Calu3 (cell line): ENCODE data around the gene CDR2. TPM values are rescaled to one million over a fixed set of nuclear protein-coding genes. Genes with fewer than 3 reads are reported as not detected.
A peak's percentile ranks its signal among the peaks of the same experiment; 100 is the strongest.

Experiments used
- Bru-seq: library from RNA; stranded (reverse); fragments of 400-500 nt; gene quantifications from one replicate; lab custom pipeline; 2021; lab: Mats Ljungman, UMichigan
- BruChase-seq, 2 experiments: library from RNA; stranded (reverse); fragments of 400-500 nt; gene quantifications; one replicate each; lab custom pipeline; 2021; lab: Mats Ljungman, UMichigan
- BruUV-seq: library from RNA; stranded (reverse); fragments of 400-500 nt; replicated peaks from 2 replicates; lab custom pipeline; 2021; lab: Mats Ljungman, UMichigan
- CTCF ChIA-PET: fragments of 300-600 bp; sonication (Branson Sonifier 250); formaldehyde crosslinking; loops from one replicate; lab custom pipeline; 2022; ENCODE audit warnings: antibody characterized with exemption; lab: Charles Lee
- DNase-seq: peaks from one replicate; pipeline ENCODE4 v3.0.0; 2022
- H3K27ac Mint-ChIP-seq: one replicate; pipeline ENCODE4 v1.8.0; 2022; ENCODE audit warnings: mixed read lengths; ENCODE audit not compliant: unreplicated experiment
- H3K27me3 Mint-ChIP-seq: one replicate; pipeline ENCODE4 v1.8.0; 2022; ENCODE audit warnings: mixed read lengths; ENCODE audit not compliant: unreplicated experiment
- H3K36me3 Mint-ChIP-seq: one replicate; pipeline ENCODE4 v1.8.0; 2022; ENCODE audit warnings: mild to moderate bottlenecking, moderate library complexity, mixed read lengths; ENCODE audit not compliant: insufficient read depth, unreplicated experiment
- H3K4me1 Mint-ChIP-seq: one replicate; pipeline ENCODE4 v1.8.0; 2022; ENCODE audit warnings: mild to moderate bottlenecking, low read depth, mixed read lengths; ENCODE audit not compliant: unreplicated experiment
- H3K4me3 Mint-ChIP-seq: one replicate; pipeline ENCODE4 v1.8.0; 2022; ENCODE audit warnings: mild to moderate bottlenecking, low read depth, moderate library complexity, mixed read lengths; ENCODE audit not compliant: unreplicated experiment
- H3K9me3 Mint-ChIP-seq: one replicate; pipeline ENCODE4 v1.8.0; 2022; ENCODE audit warnings: low read depth, mixed read lengths; ENCODE audit not compliant: unreplicated experiment
- intact Hi-C: fragments of 100-400 bp; cut with micrococcal nuclease; formaldehyde crosslinking; loops from one replicate; pipeline ENCODE4 v1.10.0; 2022; ENCODE audit not compliant: unreplicated experiment
- long read RNA-seq: library from polyadenylated mRNA; stranded (forward); transcript quantifications from one replicate; pipeline ENCODE4 v2.0.0, GENCODE V29; 2022
- total RNA-seq: library from RNA; stranded (reverse); gene quantifications from 2 replicates; pipeline ENCODE4 v1.2.3, GENCODE V29; 2022
- TF ChIP-seq, protein P1 (sequence below): fragments of 200-600 bp; IDR thresholded peaks from one replicate; pipeline ENCODE4 v1.8.0; 2022; ENCODE audit warnings: antibody characterized with exemption; ENCODE audit not compliant: unreplicated experiment

Gene CDR2
- total RNA-seq: 76.2 and 78.9 TPM in 2 replicates
- percentile 98 among the genes with signal in this experiment for Bru-seq, nascent RNA
- percentile 94 among the genes with signal in this experiment for BruChase-seq, experiment 1, labeled RNA remaining after a 6-hour chase
- BruChase-seq, experiment 2, labeled RNA remaining after a 2-hour chase: percentile 96 among the genes with signal in this experiment
- long read RNA-seq, transcript CDR2-201 (5 exons, 2,702 nt): major isoform, 40 of 59 reads
- long read RNA-seq, partial matches to known transcripts: 4 of 59 reads
- long read RNA-seq, other reads (novel, unspliced or antisense): 12 of 59 reads

DNA sequence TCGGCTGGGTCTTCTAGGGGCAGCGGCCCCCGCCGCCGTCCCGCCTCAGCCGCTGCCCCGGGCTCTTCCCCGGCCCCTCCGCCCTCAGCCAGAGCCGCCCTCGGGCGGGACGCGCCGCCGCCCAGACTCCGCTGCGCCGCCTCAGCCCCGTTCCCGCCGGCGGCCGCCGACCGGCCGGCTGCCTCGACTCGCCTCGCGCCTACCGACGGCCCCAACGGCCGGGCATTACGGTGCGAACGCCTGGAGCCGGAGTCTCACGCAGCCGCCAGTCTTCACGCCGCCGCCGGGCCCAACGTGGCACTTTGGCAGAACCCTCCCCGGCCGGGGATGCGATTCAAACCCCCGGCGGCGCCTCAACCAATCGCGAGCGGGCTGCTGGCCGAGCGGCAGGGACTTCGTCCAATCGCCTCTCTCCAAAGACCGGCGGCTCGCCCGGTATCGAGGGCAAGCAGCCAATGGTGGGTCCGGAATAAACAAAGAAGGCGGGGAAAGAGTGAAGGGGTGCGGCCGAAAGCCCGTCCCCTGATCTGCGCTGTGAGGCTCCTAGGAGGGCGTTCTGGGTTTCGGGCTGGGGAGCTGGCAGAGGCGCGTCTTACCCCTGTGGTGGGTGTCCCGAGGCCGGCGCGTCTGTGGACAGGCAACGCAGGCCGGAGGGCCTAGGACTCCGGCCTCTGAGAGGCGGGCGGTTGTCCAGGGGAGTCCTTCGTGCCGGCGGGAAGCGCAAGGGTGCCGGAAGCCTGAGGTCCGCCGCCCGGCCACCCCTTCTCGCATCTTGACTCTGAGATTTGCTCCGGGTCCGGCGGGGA lies at the start of gene CDR2:
Gene CDR2 (minus strand): TSS at position 309 of the 806 bp plus-strand sequence. CDS start 310 bp downstream, outside the sequence.
- peaks cover 27% of the 10 kb centered on the region for H3K4me1 Mint-ChIP-seq
- intact Hi-C loops: loop anchor here (1.0 kb wide), 1 partner anchor 23 kb away; no protein-coding TSS in a partner anchor
- no peaks in the 10 kb centered on the region for H3K9me3 Mint-ChIP-seq
- CTCF ChIA-PET: interaction anchor here (0.7 to 1.0 kb wide), 3 partner anchors 21 to 29 kb away, joined by 3 to 4 read pairs (median 3); no protein-coding TSS in a partner anchor
- BruUV-seq: no TSS peak
- H3K27me3 Mint-ChIP-seq: no peaks in the 10 kb centered on the region
- peak; percentile 99 for DNase-seq
- H3K36me3 Mint-ChIP-seq: peaks cover 52% of the 10 kb centered on the region
- H3K27ac Mint-ChIP-seq: peak within 1 kb of the TSS; percentile 95
- TF ChIP-seq, protein P1, sequence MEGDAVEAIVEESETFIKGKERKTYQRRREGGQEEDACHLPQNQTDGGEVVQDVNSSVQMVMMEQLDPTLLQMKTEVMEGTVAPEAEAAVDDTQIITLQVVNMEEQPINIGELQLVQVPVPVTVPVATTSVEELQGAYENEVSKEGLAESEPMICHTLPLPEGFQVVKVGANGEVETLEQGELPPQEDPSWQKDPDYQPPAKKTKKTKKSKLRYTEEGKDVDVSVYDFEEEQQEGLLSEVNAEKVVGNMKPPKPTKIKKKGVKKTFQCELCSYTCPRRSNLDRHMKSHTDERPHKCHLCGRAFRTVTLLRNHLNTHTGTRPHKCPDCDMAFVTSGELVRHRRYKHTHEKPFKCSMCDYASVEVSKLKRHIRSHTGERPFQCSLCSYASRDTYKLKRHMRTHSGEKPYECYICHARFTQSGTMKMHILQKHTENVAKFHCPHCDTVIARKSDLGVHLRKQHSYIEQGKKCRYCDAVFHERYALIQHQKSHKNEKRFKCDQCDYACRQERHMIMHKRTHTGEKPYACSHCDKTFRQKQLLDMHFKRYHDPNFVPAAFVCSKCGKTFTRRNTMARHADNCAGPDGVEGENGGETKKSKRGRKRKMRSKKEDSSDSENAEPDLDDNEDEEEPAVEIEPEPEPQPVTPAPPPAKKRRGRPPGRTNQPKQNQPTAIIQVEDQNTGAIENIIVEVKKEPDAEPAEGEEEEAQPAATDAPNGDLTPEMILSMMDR: no peak
- peak within 1 kb of the TSS; percentile 93 for H3K4me3 Mint-ChIP-seq

DNA sequence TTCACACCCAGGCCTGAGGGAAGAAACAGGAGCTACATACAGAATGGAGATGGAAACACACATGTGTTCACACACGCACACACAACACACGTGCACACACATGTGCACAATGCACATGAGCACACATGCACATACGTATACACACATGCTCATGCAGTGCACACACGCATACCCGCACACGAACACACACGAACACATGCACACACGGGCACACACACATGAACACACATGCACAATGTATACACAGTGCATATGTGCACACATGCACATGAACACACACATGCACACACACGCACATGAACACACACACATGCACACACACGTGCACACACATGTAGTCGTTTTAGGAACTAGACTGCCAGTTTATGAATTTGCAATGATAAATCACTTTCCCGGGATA lies 49.3 kb upstream of the CDR2 start:
- Mint-ChIP-seq H3K9me3 (peaks cover 3% of the 10 kb centered on the region), H3K27ac (no peak overlapping the region)
- intact Hi-C loops: no loop called here

DNA sequence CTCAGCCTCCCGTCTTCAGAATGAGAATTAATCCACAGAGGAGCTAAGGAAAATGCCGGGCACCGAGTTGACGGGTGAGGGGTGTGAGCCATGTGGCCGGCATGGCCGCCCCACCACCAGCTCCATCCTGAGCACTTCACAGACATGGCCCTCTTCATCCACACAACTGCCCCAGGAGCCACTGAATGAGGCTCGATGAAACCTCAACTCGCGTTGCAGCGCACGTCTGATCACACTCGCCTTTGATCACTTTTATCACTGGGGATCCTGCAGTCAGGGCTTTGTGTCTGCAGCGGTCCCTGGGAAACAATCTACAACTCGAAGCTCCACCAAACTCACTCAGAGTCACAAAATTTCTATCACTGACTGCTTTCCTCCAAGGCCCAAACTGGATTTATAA lies 46.7 kb upstream of the CDR2 start:
- Mint-ChIP-seq H3K36me3 (peaks cover 34% of the 10 kb centered on the region), H3K4me3 (no peak overlapping the region), H3K9me3 (peaks cover 3% of the 10 kb centered on the region), H3K27me3 (no peaks in the 10 kb centered on the region), H3K27ac (no peak overlapping the region), H3K4me1 (no peaks in the 10 kb centered on the region)
- CTCF ChIA-PET: interaction anchor here (1.0 kb wide), 1 partner anchor 53 kb away, joined by 3 read pairs; no protein-coding TSS in a partner anchor
- DNase-seq: no peak
- no TSS peak for BruUV-seq
- intact Hi-C loops: no loop called here
- TF ChIP-seq, protein P1: no peak

More for the DNA sequence above, 49.3 kb upstream of the CDR2 start:
- peaks cover 53% of the 10 kb centered on the region for H3K36me3 Mint-ChIP-seq
- TF ChIP-seq, protein P1: no peak
- no peak overlapping the region for H3K4me3 Mint-ChIP-seq
- no peaks in the 10 kb centered on the region for H3K27me3 Mint-ChIP-seq
- no peak for DNase-seq
- no peaks in the 10 kb centered on the region for H3K4me1 Mint-ChIP-seq
- no TSS peak for BruUV-seq
- CTCF ChIA-PET: no interaction called here

GRCh38 chr16:22420606-22421135 lies 46.3 kb upstream of the CDR2 start:
- Mint-ChIP-seq H3K36me3 (peaks cover 39% of the 10 kb centered on the region), H3K4me1 (no peaks in the 10 kb centered on the region), H3K27ac (no peak overlapping the region), H3K9me3 (peaks cover 3% of the 10 kb centered on the region), H3K27me3 (no peaks in the 10 kb centered on the region), H3K4me3 (no peak overlapping the region)
- TF ChIP-seq, protein P1: no peak
- no peak for DNase-seq
- intact Hi-C loops: no loop called here
- CTCF ChIA-PET: no interaction called here
- no TSS peak for BruUV-seq
